OCI-LY3 (cell line): ENCODE results near the gene LINGO1.

Source experiments
- H2AFZ ChIP-seq: fragments of 200-600, 300-600 bp; shearing (Covaris generic); 2 replicates; pipeline ENCODE4 v1.6.0; 2014; ENCODE audit warnings: antibody characterized with exemption, low read depth, low read length
- H3K27ac ChIP-seq: fragments of 200-600, 300-600 bp; sonication (generic); 2 replicates; pipeline ENCODE4 v1.5.1; 2014; ENCODE audit warnings: mild to moderate bottlenecking, low read length, moderate library complexity, mixed read lengths
- H3K27me3 ChIP-seq: fragments of 200-600, 300-600 bp; sonication (generic); 2 replicates; pipeline ENCODE4 v1.6.1; 2014; ENCODE audit warnings: low read depth, low read length, mixed read lengths
- H3K36me3 ChIP-seq: fragments of 200-600, 300-600 bp; sonication (generic); replicated peaks from 2 replicates; pipeline ENCODE3; 2014; ENCODE audit warnings: low read depth, low read length, mixed read lengths
- H3K4me1 ChIP-seq: fragments of 300-600, 200-600 bp; sonication (generic); 2 replicates; pipeline ENCODE4 v1.6.1; 2014; ENCODE audit warnings: low read length, mixed read lengths
- H3K4me2 ChIP-seq: fragments of 200-600, 300-600 bp; sonication (generic); 2 replicates; pipeline ENCODE4 v1.6.1; 2014; ENCODE audit warnings: low read length, mixed read lengths
- H3K4me3 ChIP-seq: fragments of 300-600, 200-600 bp; sonication (generic); 2 replicates; pipeline ENCODE4 v1.5.1; 2014; ENCODE audit warnings: antibody characterized with exemption, mild to moderate bottlenecking, low read length, moderate library complexity
- H3K79me2 ChIP-seq: fragments of 300-600, 200-600 bp; shearing (Covaris generic); 2 replicates; pipeline ENCODE4 v1.6.1; 2014; ENCODE audit warnings: mild to moderate bottlenecking, low read length, mixed read lengths
- H3K9ac ChIP-seq: fragments of 300-600, 200-600 bp; shearing (Covaris generic); 2 replicates; pipeline ENCODE4 v1.6.0; 2014; ENCODE audit warnings: mild to moderate bottlenecking, low read length, moderate library complexity
- H3K9me3 ChIP-seq: fragments of 200-600, 300-600 bp; shearing (Covaris generic); 2 replicates; pipeline ENCODE4 v1.6.1; 2014; ENCODE audit warnings: low read length, mixed read lengths; ENCODE audit not compliant: insufficient read depth
- H4K20me1 ChIP-seq: fragments of 200-600, 300-600 bp; sonication (generic); 2 replicates; pipeline ENCODE4 v1.6.1; 2016; ENCODE audit warnings: low read length, mixed read lengths; ENCODE audit not compliant: insufficient read depth
- CTCF ChIP-seq: fragments of 200-600, 300-600 bp; sonication (generic); IDR thresholded peaks from 2 replicates; pipeline ENCODE4 v1.5.1; 2014; ENCODE audit warnings: antibody characterized with exemption, low read length, low read depth
- EZH2phosphoT487 ChIP-seq: fragments of 200-600 bp; shearing (Covaris generic); IDR thresholded peaks from 2 replicates; pipeline ENCODE4 v1.6.1; 2018; ENCODE audit warnings: antibody characterized with exemption, mixed run types, low read depth

The LINGO1 gene

GRCh38 chr15:77606142-77607034, 26.3 kb downstream of the LINGO1 start:
- Histone ChIP-seq H4K20me1 (no peaks in the 10 kb centered on the region), H3K79me2 (no peaks in the 10 kb centered on the region), H3K4me3 (no peak overlapping the region), H3K9ac (no peak overlapping the region), H3K36me3 (no peaks in the 10 kb centered on the region), H3K27me3 (no peaks in the 10 kb centered on the region), H3K9me3 (no peaks in the 10 kb centered on the region), H3K4me1 (peaks cover 8% of the 10 kb centered on the region), H2AFZ (no peak overlapping the region), H3K4me2 (no peak overlapping the region), H3K27ac (no peak overlapping the region)
- TF ChIP-seq CTCF: no peak
- no peak for TF ChIP-seq EZH2phosphoT487

GRCh38 chr15:77605547-77605946, 27.2 kb downstream of the LINGO1 start:
- Histone ChIP-seq H2AFZ (no peak overlapping the region), H3K27ac (no peak overlapping the region), H3K79me2 (no peaks in the 10 kb centered on the region), H3K4me3 (no peak overlapping the region), H3K9me3 (no peaks in the 10 kb centered on the region), H4K20me1 (no peaks in the 10 kb centered on the region), H3K36me3 (no peaks in the 10 kb centered on the region), H3K4me2 (no peak overlapping the region), H3K9ac (no peak overlapping the region), H3K27me3 (no peaks in the 10 kb centered on the region), H3K4me1 (peaks cover 8% of the 10 kb centered on the region)
- TF ChIP-seq EZH2phosphoT487 (no peak), CTCF (no peak)

- Histone ChIP-seq H3K79me2 (no peaks in the 10 kb centered on the region), H4K20me1 (no peaks in the 10 kb centered on the region), H3K4me3 (no peak overlapping the region), H3K27me3 (no peaks in the 10 kb centered on the region), H3K36me3 (no peaks in the 10 kb centered on the region), H3K4me2 (no peak overlapping the region), H3K9me3 (no peaks in the 10 kb centered on the region), H3K9ac (no peak overlapping the region), H3K27ac (no peak overlapping the region), H3K4me1 (peaks cover 13% of the 10 kb centered on the region), H2AFZ (no peak overlapping the region)
- TF ChIP-seq CTCF (no peak), EZH2phosphoT487 (no peak)
These were observed 27.7 kb downstream of the LINGO1 start for GRCh38 chr15:77604973-77605372.

GRCh38 chr15:77603611-77604336, 28.9 kb downstream of the LINGO1 start:
- peaks cover 18% of the 10 kb centered on the region for H3K4me1 ChIP-seq

More at GRCh38 chr15:77603611-77604336, 28.9 kb downstream of the LINGO1 start:
- H3K36me3 ChIP-seq: no peaks in the 10 kb centered on the region
- H3K27me3 ChIP-seq: no peaks in the 10 kb centered on the region
- no peaks in the 10 kb centered on the region for H4K20me1 ChIP-seq
- H3K4me2 ChIP-seq: no peak overlapping the region
- no peak overlapping the region for H3K9ac ChIP-seq
- no peak overlapping the region for H3K4me3 ChIP-seq
- H3K27ac ChIP-seq: no peak overlapping the region
- no peaks in the 10 kb centered on the region for H3K79me2 ChIP-seq
- no peaks in the 10 kb centered on the region for H3K9me3 ChIP-seq
- no peak for TF ChIP-seq EZH2phosphoT487
- no peak for TF ChIP-seq CTCF
- H2AFZ ChIP-seq: no peak overlapping the region
